ENCODE results near the gene GPR68. TPM values are rescaled to one million over a fixed set of nuclear protein-coding genes. Genes with fewer than 3 reads are reported as not detected.
A peak's percentile ranks its signal among the peaks of the same experiment; 100 is the strongest.

Gene GPR68, protein sequence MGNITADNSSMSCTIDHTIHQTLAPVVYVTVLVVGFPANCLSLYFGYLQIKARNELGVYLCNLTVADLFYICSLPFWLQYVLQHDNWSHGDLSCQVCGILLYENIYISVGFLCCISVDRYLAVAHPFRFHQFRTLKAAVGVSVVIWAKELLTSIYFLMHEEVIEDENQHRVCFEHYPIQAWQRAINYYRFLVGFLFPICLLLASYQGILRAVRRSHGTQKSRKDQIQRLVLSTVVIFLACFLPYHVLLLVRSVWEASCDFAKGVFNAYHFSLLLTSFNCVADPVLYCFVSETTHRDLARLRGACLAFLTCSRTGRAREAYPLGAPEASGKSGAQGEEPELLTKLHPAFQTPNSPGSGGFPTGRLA
- total RNA-seq: 0.42 to 4.1 TPM (median 0.46 TPM) in 3 replicates
- long read RNA-seq, partial matches to known transcripts: 0 of 1 reads
- long read RNA-seq, other reads (novel, unspliced or antisense): 1 of 1 reads

DNA sequence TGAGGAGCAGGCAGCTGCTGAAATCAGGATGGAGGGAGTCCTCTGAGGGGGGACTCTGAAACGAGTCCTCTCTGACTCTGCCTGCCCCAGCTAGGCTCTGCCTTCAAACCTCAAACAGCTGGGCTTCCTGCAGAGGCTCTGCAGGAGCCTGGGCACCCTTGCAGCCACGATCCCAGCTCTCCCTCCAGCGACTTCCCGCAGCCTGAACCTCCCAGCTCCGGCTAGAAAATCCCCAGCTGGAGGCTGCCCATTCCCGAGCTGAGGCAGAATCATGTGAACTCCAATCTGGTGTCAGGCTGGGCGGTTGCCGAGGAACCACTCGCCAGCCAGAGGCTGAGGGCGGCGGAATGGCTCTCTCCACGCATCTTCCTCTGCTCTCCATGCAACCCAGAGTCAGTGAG lies at the start of gene GPR68:
TSS of gene GPR68 (minus strand) at position 204 of the 401 bp plus-strand sequence. CDS start 9,654 bp downstream, outside the sequence.
- peak within 1 kb of the TSS; percentile 61 for H3K27ac Mint-ChIP-seq (ENCODE audit: unreplicated experiment)
- no peaks in the 10 kb centered on the region for H3K27me3 Mint-ChIP-seq (ENCODE audit: low read depth)
- peaks cover 22% of the 10 kb centered on the region for H3K4me1 Mint-ChIP-seq (ENCODE audit: low read depth)
- H3K9me3 Mint-ChIP-seq (ENCODE audit: low read depth): peaks cover 4% of the 10 kb centered on the region
- H3K4me3 Mint-ChIP-seq (ENCODE audit: unreplicated experiment): peak within 1 kb of the TSS; percentile 6
- DNase-seq (ENCODE audit: low spot score): no peak
- H3K36me3 Mint-ChIP-seq (ENCODE audit: low read depth): no peaks in the 10 kb centered on the region
- TF ChIP-seq, protein P1, sequence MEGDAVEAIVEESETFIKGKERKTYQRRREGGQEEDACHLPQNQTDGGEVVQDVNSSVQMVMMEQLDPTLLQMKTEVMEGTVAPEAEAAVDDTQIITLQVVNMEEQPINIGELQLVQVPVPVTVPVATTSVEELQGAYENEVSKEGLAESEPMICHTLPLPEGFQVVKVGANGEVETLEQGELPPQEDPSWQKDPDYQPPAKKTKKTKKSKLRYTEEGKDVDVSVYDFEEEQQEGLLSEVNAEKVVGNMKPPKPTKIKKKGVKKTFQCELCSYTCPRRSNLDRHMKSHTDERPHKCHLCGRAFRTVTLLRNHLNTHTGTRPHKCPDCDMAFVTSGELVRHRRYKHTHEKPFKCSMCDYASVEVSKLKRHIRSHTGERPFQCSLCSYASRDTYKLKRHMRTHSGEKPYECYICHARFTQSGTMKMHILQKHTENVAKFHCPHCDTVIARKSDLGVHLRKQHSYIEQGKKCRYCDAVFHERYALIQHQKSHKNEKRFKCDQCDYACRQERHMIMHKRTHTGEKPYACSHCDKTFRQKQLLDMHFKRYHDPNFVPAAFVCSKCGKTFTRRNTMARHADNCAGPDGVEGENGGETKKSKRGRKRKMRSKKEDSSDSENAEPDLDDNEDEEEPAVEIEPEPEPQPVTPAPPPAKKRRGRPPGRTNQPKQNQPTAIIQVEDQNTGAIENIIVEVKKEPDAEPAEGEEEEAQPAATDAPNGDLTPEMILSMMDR (IDR thresholded peaks at IDR 0.05): no peak

DNA sequence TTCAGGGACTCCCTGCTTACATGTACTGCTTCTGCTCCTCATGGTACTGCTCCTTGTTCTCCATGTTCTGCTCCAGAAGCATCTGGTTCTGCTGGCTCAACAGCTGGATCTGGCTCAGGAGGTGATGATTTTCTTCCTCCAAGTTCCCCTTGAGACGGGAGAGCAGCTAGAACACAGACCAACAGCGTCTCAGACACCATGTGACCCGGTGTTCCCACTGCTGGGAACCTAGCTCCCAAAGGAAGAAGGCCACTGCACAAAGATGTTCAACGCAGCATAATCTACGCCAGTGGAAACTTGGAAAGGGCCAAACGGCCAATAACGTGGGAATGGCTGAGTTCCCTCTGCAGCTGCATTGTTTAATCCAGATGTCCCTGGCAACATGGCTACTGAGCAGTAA lies 49.6 kb upstream of the GPR68 start:
- peaks cover 2% of the 10 kb centered on the region for H3K27me3 Mint-ChIP-seq (ENCODE audit: low read depth)
- H3K4me1 Mint-ChIP-seq (ENCODE audit: low read depth): no peaks in the 10 kb centered on the region
- no peak overlapping the region for H3K4me3 Mint-ChIP-seq (ENCODE audit: unreplicated experiment)
- no peaks in the 10 kb centered on the region for H3K9me3 Mint-ChIP-seq (ENCODE audit: low read depth)
- H3K27ac Mint-ChIP-seq (ENCODE audit: unreplicated experiment): no peak overlapping the region
- no peaks in the 10 kb centered on the region for H3K36me3 Mint-ChIP-seq (ENCODE audit: low read depth)
- TF ChIP-seq, protein P1 (IDR thresholded peaks at IDR 0.05): no peak
- DNase-seq (ENCODE audit: low spot score): no peak

DNA sequence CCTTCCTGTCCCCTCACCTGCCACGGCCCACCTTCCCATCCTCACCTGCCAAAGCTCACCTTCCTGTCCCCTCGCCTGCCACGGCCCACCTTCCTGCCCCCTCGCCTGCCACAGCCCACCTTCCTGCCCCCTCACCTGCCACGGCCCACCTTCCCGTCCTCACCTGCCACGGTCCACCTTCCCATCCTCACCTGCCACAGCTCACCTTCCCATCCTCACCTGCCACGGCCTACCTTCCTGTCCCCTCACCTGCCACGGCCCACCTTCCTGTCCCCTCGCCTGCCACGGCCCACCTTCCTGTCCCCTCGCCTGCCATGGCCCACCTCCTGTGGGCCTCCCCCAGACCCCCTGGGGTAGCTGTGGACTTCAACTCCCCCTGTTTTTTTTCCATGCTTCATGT lies 48.8 kb upstream of the GPR68 start:
- no peaks in the 10 kb centered on the region for H3K36me3 Mint-ChIP-seq (ENCODE audit: low read depth)
- no peaks in the 10 kb centered on the region for H3K9me3 Mint-ChIP-seq (ENCODE audit: low read depth)
- no peak overlapping the region for H3K4me3 Mint-ChIP-seq (ENCODE audit: unreplicated experiment)
- TF ChIP-seq, protein P1 (IDR thresholded peaks at IDR 0.05): no peak
- H3K27me3 Mint-ChIP-seq (ENCODE audit: low read depth): peaks cover 2% of the 10 kb centered on the region
- H3K27ac Mint-ChIP-seq (ENCODE audit: unreplicated experiment): no peak overlapping the region
- peak; percentile 95 for DNase-seq (ENCODE audit: low spot score)
- no peaks in the 10 kb centered on the region for H3K4me1 Mint-ChIP-seq (ENCODE audit: low read depth)

DNA sequence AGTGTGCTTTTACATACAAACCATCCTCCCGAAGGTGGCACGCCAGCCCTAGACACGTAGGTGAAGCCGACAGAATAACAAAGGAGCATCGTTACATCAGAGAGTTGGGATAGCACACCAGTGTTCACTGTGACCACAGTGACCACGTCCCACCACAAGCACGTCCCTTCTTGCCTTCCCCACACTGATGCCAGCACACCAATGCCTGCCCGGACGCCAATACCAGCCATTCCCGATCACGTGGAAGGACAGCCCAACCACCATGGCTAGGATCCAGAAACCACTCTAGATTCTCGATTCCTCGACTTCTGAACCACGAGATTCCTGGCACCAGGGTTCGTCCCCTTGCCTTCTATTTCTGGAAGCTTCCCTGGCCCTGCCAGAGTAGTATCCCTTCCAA lies 48.0 kb upstream of the GPR68 start:
- Mint-ChIP-seq H3K27ac (ENCODE audit: unreplicated experiment) (no peak overlapping the region), H3K4me1 (ENCODE audit: low read depth) (no peaks in the 10 kb centered on the region), H3K36me3 (ENCODE audit: low read depth) (no peaks in the 10 kb centered on the region), H3K9me3 (ENCODE audit: low read depth) (no peaks in the 10 kb centered on the region), H3K4me3 (ENCODE audit: unreplicated experiment) (no peak overlapping the region), H3K27me3 (ENCODE audit: low read depth) (peaks cover 2% of the 10 kb centered on the region)
- no peak for DNase-seq (ENCODE audit: low spot score)
- TF ChIP-seq, protein P1 (IDR thresholded peaks at IDR 0.05): no peak

DNA sequence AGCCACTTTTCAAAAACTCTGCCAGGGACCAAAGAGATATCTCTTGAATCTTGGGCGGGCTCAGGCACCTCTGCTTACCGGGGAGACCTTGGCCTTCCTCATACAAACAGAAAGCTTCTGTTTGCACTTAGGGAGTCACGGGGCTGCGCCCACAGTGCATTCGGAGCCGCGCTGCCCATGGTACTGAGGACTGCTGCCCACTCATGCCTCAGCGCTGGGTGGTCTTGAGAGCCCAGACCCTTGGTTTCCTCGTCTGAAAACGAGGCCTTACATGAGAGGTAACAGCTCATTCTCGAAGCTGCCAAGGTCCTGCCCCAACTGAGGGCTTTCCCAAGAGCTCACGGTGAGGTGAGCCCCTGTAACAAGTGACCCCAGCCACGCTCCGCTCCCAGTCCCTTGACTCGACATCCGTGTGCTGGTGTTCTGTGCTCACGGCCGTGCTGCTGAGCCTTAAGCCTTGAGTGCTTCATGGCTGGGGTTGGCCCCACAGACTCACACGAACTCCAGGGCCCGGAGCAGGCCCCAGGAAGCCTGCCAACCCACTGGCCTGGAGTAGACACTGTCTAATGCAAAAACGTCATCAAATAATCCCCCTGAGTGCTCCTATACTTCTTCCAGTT lies 47.4 kb upstream of the GPR68 start:
- Mint-ChIP-seq H3K36me3 (ENCODE audit: low read depth) (no peaks in the 10 kb centered on the region), H3K27me3 (ENCODE audit: low read depth) (peaks cover 2% of the 10 kb centered on the region), H3K4me1 (ENCODE audit: low read depth) (no peaks in the 10 kb centered on the region), H3K4me3 (ENCODE audit: unreplicated experiment) (no peak overlapping the region), H3K9me3 (ENCODE audit: low read depth) (no peaks in the 10 kb centered on the region), H3K27ac (ENCODE audit: unreplicated experiment) (no peak overlapping the region)
- TF ChIP-seq, protein P1 (IDR thresholded peaks at IDR 0.05): no peak
- DNase-seq (ENCODE audit: low spot score): no peak

Measured in chondrocyte (in vitro differentiated cells).